Astrocyte of the cerebellum (primary cell): ENCODE measurements around the gene PRSS36.

Experiments used
- DNase-seq: peaks from one replicate; pipeline ENCODE4 v3.0.0-alpha.2; 2011; ENCODE audit warnings: low read depth
- H3K4me3 ChIP-seq: 2 replicates; pipeline ENCODE4 v1.5.1; 2011; ENCODE audit warnings: mild to moderate bottlenecking, low read depth, low read length, moderate library complexity
- in situ Hi-C: cut with HindIII; loops from 2 replicates; pipeline ENCODE4 v1.10.0; 2017; ENCODE audit warnings: low sequenced_read_pairs
- TF ChIP-seq, protein P1 (sequence below): IDR thresholded peaks from 2 replicates; pipeline ENCODE4 v1.5.1; 2012; ENCODE audit warnings: low read length, low read depth, moderate library complexity, mild to moderate bottlenecking; ENCODE audit errors: missing control alignments

Gene PRSS36

DNA sequence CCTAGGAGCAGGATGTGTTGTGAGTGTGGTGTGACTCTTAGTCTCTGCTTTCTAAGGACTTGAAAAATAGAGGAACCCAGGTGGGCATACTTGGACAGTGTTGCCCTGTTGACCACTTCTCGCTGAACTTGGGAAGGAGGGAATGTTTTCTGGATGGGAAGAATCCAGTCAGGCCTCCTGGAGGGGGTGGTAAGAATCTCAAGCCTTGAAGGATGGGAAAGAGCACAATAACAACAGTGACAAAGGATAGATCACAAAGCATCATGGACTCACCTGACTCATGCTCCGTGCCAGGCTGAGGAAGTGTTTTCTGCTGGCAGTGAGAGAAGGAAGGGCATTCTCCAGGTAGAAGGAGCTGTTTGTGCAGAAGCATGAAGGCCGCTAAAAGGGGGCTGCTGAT, 24.0 kb downstream of the PRSS36 start:
- TF ChIP-seq, protein P1, sequence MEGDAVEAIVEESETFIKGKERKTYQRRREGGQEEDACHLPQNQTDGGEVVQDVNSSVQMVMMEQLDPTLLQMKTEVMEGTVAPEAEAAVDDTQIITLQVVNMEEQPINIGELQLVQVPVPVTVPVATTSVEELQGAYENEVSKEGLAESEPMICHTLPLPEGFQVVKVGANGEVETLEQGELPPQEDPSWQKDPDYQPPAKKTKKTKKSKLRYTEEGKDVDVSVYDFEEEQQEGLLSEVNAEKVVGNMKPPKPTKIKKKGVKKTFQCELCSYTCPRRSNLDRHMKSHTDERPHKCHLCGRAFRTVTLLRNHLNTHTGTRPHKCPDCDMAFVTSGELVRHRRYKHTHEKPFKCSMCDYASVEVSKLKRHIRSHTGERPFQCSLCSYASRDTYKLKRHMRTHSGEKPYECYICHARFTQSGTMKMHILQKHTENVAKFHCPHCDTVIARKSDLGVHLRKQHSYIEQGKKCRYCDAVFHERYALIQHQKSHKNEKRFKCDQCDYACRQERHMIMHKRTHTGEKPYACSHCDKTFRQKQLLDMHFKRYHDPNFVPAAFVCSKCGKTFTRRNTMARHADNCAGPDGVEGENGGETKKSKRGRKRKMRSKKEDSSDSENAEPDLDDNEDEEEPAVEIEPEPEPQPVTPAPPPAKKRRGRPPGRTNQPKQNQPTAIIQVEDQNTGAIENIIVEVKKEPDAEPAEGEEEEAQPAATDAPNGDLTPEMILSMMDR, result no peak

DNA sequence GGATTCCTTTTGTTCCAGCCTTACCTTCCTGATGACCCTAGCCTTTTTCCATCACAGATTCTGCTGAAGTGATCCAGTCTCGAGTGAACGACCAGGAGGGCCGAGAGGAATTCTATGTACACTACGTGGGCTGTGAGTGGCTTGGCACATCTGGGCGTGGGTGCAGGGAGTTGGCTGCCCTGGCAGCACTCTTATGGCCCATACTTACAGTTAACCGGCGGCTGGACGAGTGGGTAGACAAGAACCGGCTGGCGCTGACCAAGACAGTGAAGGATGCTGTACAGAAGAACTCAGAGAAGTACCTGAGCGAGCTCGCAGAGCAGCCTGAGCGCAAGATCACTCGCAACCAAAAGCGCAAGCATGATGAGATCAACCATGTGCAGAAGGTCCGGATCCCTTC, 29.7 kb downstream of the PRSS36 start:
- TF ChIP-seq, protein P1, result no peak
- in situ Hi-C loops, result no loop called here
- H3K4me3 ChIP-seq, result no peak overlapping the region
- DNase-seq, result no peak

More for the DNA sequence above, 24.0 kb downstream of the PRSS36 start:
- no peak overlapping the region for H3K4me3 ChIP-seq
- in situ Hi-C loops, result no loop called here
- no peak for DNase-seq

- DNase-seq, result no peak
- in situ Hi-C loops, result no loop called here
- H3K4me3 ChIP-seq, result peak overlapping the region; percentile 58
- TF ChIP-seq, protein P1, result no peak
Observed at GRCh38 chr16:31118223-31119155, 31.4 kb downstream of the PRSS36 start.

DNA sequence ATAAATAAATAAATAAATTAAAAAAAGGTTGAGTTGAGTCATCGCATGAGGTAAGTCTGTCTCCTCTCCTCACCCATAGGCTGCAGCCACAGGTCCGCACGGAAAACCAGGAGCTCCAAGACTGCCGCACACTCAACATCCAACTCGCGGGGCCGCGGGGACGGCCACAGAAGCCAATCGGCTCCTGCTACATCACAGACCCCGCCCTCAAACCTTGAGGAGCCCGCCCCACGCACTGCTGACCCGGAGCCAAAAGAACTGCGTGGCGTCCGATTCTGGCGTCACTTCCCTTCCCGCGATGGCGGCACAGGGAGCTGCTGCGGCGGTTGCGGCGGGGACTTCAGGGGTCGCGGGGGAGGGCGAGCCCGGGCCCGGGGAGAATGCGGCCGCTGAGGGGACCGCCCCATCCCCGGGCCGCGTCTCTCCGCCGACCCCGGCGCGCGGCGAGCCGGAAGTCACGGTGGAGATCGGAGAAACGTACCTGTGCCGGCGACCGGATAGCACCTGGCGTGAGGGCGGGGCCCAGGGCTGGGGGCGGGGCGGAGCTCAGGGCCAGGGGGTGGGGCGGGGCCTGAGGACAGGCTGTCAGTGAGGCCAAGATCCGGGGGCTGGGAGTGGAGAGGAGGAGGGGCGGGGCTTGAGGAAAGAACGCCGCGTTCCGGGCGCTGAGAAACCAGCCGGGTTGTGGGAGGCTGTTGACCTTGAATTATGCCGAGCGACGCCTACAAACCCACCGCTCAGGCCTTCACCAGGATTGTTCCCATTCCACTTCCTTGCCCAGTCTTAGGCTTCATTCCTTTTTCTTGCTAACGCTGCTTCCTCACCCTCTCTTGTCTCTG, 32.3 kb downstream of the PRSS36 start, which contains the start of gene KAT8:
TSS of gene KAT8 (plus strand) at position 281 of the 839 bp plus-strand sequence. CDS start at position 299, 18 bp downstream.
- H3K4me3 ChIP-seq, result peak within 1 kb of the TSS; percentile 58
- peak; percentile 97 for DNase-seq
- in situ Hi-C loops, result no loop called here
- TF ChIP-seq, protein P1, result no peak

- H3K4me3 ChIP-seq, result no peak overlapping the region
- in situ Hi-C loops, result no loop called here
- TF ChIP-seq, protein P1, result no peak
- DNase-seq, result no peak
Observed at GRCh38 chr16:31114468-31114867, 35.4 kb downstream of the PRSS36 start.
